IPS DF 4.7 (cell line): ENCODE data around the gene TMEM63C.
"Not testable (repeated sequence)": the region's sequence is repeated elsewhere in the genome, so short reads cannot be mapped to it uniquely, and the experiment has no call there.

Experiments used
- DNase-seq: peaks from one replicate; pipeline ENCODE4 v3.0.0-alpha.2; 2013; ENCODE audit warnings: low spot score; ENCODE audit errors: extremely low read depth

TMEM63C gene

GRCh38 chr14:77154421-77154820 lies 27.2 kb upstream of the TMEM63C start:
- no peak for DNase-seq

GRCh38 chr14:77155083-77155482 lies 26.5 kb upstream of the TMEM63C start:
- no peak for DNase-seq

- no peak for DNase-seq
Measured at GRCh38 chr14:77157740-77158139, 23.9 kb upstream of the TMEM63C start.

GRCh38 chr14:77158175-77158881 lies 23.3 kb upstream of the TMEM63C start:
- DNase-seq = no peak

- DNase-seq = no peak
Measured at GRCh38 chr14:77158882-77159255, 22.7 kb upstream of the TMEM63C start.

- no peak for DNase-seq
Measured at GRCh38 chr14:77161011-77161410, 20.6 kb upstream of the TMEM63C start.

GRCh38 chr14:77170045-77170444 lies 11.6 kb upstream of the TMEM63C start:
- DNase-seq = no peak

- no peak for DNase-seq
Measured at GRCh38 chr14:77172916-77173315, 8.7 kb upstream of the TMEM63C start.

GRCh38 chr14:77173911-77174617 lies 7.5 kb upstream of the TMEM63C start:
- DNase-seq = not testable (repeated sequence)

- no peak for DNase-seq
Measured at GRCh38 chr14:77175843-77176242, 5.8 kb upstream of the TMEM63C start.

GRCh38 chr14:77177702-77178101 lies 3.9 kb upstream of the TMEM63C start:
- no peak for DNase-seq

GRCh38 chr14:77178656-77179055 lies 2.9 kb upstream of the TMEM63C start:
- no peak for DNase-seq

- DNase-seq = no peak
Measured at GRCh38 chr14:77180726-77181602, 634 bp upstream of the TMEM63C start.

- no peak for DNase-seq
Measured at GRCh38 chr14:77183896-77184295, 2.3 kb downstream of the TMEM63C start.

GRCh38 chr14:77184396-77185092 lies 2.9 kb downstream of the TMEM63C start:
- DNase-seq = no peak

GRCh38 chr14:77185093-77185465 lies 3.5 kb downstream of the TMEM63C start:
- DNase-seq = no peak

- no peak for DNase-seq
Measured at GRCh38 chr14:77186911-77187648, 5.5 kb downstream of the TMEM63C start.

GRCh38 chr14:77187649-77188012 lies 6.0 kb downstream of the TMEM63C start:
- DNase-seq = no peak

GRCh38 chr14:77189479-77189878 lies 7.9 kb downstream of the TMEM63C start:
- DNase-seq = no peak

GRCh38 chr14:77190977-77191376 lies 9.4 kb downstream of the TMEM63C start:
- no peak for DNase-seq

- no peak for DNase-seq
Measured at GRCh38 chr14:77194706-77195105, 13.1 kb downstream of the TMEM63C start.
